GM10248 (cell line): ENCODE data around the gene IRAG1.

Source experiments
- CTCF ChIA-PET: fragments of 300-600 bp; sonication (Branson Sonifier 250); formaldehyde crosslinking; extraction: SDS; loops from one replicate; lab custom pipeline; 2021; ENCODE audit warnings: antibody characterized with exemption; lab: Yijun Ruan, JAX
- POLR2A ChIA-PET: fragments of 350-650 bp; sonication (Branson Sonifier 250); formaldehyde crosslinking; extraction: SDS; loops from one replicate; lab custom pipeline; 2020; ENCODE audit warnings: antibody characterized with exemption; lab: Yijun Ruan, JAX
- DNase-seq: peaks from one replicate; pipeline ENCODE4 v3.0.0; 2012; ENCODE audit errors: extremely low spot score
- TF ChIP-seq, protein P1 (sequence below): IDR thresholded peaks from 2 replicates; pipeline ENCODE4 v1.5.1; 2012; ENCODE audit warnings: mild to moderate bottlenecking, low read depth; ENCODE audit errors: extremely low read depth, missing control alignments, control extremely low read depth

IRAG1 gene

GRCh38 chr11:10663365-10663764 lies 30.2 kb downstream of the IRAG1 start:
- CTCF ChIA-PET, result interaction anchor here (0.7 to 5.2 kb wide), 9 partner anchors 9 to 258 kb away, joined by 3 to 37 read pairs (median 3); no protein-coding TSS in a partner anchor
- POLR2A ChIA-PET, result no interaction called here
- DNase-seq, result no peak
- TF ChIP-seq, protein P1, sequence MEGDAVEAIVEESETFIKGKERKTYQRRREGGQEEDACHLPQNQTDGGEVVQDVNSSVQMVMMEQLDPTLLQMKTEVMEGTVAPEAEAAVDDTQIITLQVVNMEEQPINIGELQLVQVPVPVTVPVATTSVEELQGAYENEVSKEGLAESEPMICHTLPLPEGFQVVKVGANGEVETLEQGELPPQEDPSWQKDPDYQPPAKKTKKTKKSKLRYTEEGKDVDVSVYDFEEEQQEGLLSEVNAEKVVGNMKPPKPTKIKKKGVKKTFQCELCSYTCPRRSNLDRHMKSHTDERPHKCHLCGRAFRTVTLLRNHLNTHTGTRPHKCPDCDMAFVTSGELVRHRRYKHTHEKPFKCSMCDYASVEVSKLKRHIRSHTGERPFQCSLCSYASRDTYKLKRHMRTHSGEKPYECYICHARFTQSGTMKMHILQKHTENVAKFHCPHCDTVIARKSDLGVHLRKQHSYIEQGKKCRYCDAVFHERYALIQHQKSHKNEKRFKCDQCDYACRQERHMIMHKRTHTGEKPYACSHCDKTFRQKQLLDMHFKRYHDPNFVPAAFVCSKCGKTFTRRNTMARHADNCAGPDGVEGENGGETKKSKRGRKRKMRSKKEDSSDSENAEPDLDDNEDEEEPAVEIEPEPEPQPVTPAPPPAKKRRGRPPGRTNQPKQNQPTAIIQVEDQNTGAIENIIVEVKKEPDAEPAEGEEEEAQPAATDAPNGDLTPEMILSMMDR, result no peak

GRCh38 chr11:10660323-10660722 lies 33.2 kb downstream of the IRAG1 start:
- DNase-seq, result no peak
- TF ChIP-seq, protein P1, result no peak
- CTCF ChIA-PET, result interaction anchor here (0.9 to 1.4 kb wide), 5 partner anchors 9 to 246 kb away, joined by 3 to 5 read pairs (median 3); no protein-coding TSS in a partner anchor
- POLR2A ChIA-PET, result no interaction called here

DNA sequence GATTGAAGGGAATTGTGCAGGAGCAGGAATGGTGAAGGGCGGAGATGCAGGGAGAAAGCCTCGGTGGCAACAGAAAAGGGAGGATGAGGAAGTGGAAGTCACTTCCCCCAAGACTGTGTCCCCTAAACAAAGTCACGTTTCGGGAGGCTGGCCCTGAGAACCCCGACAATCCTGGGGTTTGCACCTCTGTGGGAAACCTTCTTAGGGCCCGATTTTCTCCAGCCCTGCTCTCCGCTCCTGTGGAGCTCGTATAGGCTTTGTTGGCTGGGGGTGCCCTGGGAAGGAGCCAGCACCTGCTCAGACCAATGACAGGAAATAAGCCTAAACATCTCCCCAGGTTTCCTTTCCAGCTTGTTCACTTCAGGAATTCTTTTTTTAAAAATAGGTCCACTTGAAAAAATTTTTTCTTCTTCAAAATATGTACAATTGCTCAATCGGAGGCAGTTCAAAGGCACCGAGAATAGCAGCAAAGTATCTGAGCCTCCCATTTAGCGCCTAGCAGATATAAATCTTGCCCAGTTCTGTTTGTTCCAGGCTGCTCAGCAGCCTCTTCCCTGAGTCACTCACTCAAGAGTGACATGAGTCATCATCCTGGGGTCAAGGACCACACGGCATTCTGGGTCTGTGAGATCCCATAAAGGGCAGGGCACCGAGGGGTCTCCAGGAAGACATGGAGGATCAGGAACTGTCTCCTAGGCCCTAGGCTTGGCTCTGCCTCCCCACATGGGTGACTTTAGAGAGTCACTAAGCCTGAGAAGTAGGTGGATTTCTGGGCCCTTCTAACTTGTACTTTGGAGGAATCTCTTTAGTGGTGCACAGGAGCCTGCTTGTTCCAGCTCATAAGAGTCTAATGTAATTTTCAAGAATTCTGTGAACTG lies 34.0 kb downstream of the IRAG1 start:
- POLR2A ChIA-PET, result no interaction called here
- DNase-seq, result no peak
- CTCF ChIA-PET, result interaction anchor here (0.9 to 1.4 kb wide), 3 partner anchors 9 to 85 kb away, joined by 3 to 4 read pairs (median 3); no protein-coding TSS in a partner anchor
- TF ChIP-seq, protein P1, result no peak

- no peak for DNase-seq
- ChIA-PET CTCF (interaction anchor here (0.6 to 1.6 kb wide), 3 partner anchors 12 to 335 kb away, joined by 3 to 4 read pairs (median 3); no protein-coding TSS in a partner anchor), POLR2A (no interaction called here)
- TF ChIP-seq, protein P1, result no peak
These were observed 34.8 kb downstream of the IRAG1 start for GRCh38 chr11:10658621-10659338.

DNA sequence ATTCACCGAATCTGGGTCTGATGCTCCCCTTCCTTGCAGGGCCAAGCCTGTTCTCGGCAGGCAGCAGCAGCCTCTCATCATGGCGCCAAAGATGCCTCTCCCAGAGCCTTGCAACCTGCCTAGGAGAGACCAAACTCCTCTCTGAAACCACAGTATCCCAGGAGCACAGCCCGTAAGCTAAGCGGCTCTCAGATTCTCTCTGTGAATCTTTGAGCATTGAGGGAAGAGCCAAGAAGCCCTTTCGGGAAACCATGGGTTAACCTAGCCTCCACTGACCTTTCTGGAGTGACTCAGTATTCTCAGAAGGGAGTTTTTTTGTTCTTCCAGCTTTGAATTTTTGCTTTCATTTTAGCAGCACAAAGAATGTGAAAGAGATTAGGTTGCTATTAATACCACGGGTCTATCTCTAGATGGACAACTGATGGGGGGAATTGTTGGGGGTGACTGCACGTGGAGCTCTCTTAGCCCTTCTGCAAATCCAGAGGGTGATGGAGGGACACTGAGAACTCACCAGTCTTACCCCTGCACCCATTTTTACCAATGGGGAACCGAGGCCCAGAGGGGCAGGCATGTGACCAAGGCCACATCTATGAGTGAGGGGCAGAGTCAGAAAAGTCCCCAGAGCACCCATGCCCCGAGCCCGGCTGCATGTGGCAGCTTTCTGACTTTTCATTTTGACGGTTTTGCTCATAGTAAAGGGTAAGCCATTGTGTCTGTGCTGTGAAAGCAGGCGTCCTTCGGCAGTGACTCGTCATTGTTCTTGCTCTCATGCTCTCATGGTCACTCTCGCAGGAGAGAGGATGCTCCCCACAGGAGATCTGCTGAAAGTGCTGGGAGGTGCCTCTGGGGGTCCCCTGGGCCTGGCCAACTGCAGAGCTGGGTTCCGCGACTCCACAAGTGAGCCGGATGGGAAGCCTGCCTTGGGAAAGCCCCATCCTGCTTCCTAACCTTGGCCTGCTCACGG lies 36.0 kb downstream of the IRAG1 start:
- CTCF ChIA-PET, result interaction anchor here (1.0 to 5.4 kb wide), 6 partner anchors 9 to 244 kb away, joined by 3 to 50 read pairs (median 4); no protein-coding TSS in a partner anchor
- DNase-seq, result peak; percentile 61

More for the DNA sequence above, 36.0 kb downstream of the IRAG1 start:
- TF ChIP-seq, protein P1, result no peak
- POLR2A ChIA-PET, result no interaction called here
